Upper lobe of left lung (tissue), 6 donors: ENCODE data around the gene PRDM4. TPM values are rescaled to one million over a fixed set of nuclear protein-coding genes. Genes with fewer than 3 reads are reported as not detected.
A peak's percentile ranks its signal among the peaks of the same experiment; 100 is the strongest.

Experiments
- ATAC-seq, 2 donors: fragments of 200-7000 bp; cut with Tn5 transposase; one replicate each; pipeline ENCODE4 v1.9.1; 2022; ENCODE audit warnings: mild to moderate bottlenecking in 2 of 2, moderate library complexity in 2 of 2; ENCODE audit not compliant: low FRiP score in 2 of 2
- DNase-seq, 2 donors: peaks; one replicate each; pipeline ENCODE4 v3.0.0-alpha.2; 2019 to 2020
- H3K27ac ChIP-seq, 4 donors: fragments of 200-600 bp; sonication (generic); one replicate each; pipeline ENCODE4 v1.5.1; 2016 to 2019
- H3K27me3 ChIP-seq, 4 donors: fragments of 200-600 bp; sonication (generic); one replicate each; pipeline ENCODE4 v1.5.1; 2017 to 2019
- H3K36me3 ChIP-seq, 4 donors: fragments of 200-600 bp; sonication (generic); one replicate each; pipeline ENCODE4 v1.5.1; 2016 to 2019
- H3K4me1 ChIP-seq, 4 donors: fragments of 200-600 bp; sonication (generic); one replicate each; pipeline ENCODE4 v1.5.1; 2018 to 2019
- H3K4me3 ChIP-seq, 4 donors: fragments of 200-600 bp; sonication (generic); one replicate each; pipeline ENCODE4 v1.5.1; 2017 to 2019; ENCODE audit warnings: mild to moderate bottlenecking in 2 of 4, moderate library complexity in 1 of 4
- H3K9me3 ChIP-seq, 4 donors: fragments of 200-600 bp; sonication (generic); one replicate each; pipeline ENCODE4 v1.5.1; 2018 to 2019
- EP300 ChIP-seq, 4 donors: sonication (generic); formaldehyde crosslinking; IDR thresholded peaks; one replicate each; pipeline ENCODE4 v1.5.1; 2017; ENCODE audit warnings: antibody characterized with exemption in 4 of 4, control low read depth in 2 of 4
- POLR2A ChIP-seq, 4 donors: fragments of 450-650 bp; IDR thresholded peaks; one replicate each; pipeline ENCODE4 v1.5.1; 2016 to 2017; ENCODE audit warnings: antibody characterized with exemption in 4 of 4, mild to moderate bottlenecking in 2 of 4
- POLR2AphosphoS5 ChIP-seq, 2 donors: sonication (generic); formaldehyde crosslinking; IDR thresholded peaks; one replicate each; pipeline ENCODE4 v1.5.1; 2017; ENCODE audit warnings: antibody characterized with exemption in 2 of 2
- WGBS, 2 donors: methylation state at CpG; one replicate each; pipeline ENCODE4 v1.1.5; 2017 to 2018; 5-methylcytosine and 5-hydroxymethylcytosine counted together
- total RNA-seq, 6 donors: library from RNA; depleted of rRNA in 4 of 6; stranded (reverse); fragments of >200 nt in 4 of 6; gene quantifications; one replicate each; pipeline versions ENCODE4 v1.1.0 to v1.2.1, GENCODE V29; 2016 to 2021
- TF ChIP-seq, protein P1 (sequence below), 6 experiments: fragments of 450-650 bp in 4 of 6; fragments of 200-600 bp in 2 of 6; sonication (generic) in 2 of 6; IDR thresholded peaks; one replicate each; pipeline ENCODE4 v1.5.1; 2016 to 2019; ENCODE audit warnings: antibody characterized with exemption in 6 of 6
- donor health status: DM: no; HTN: no; CAD: no; lungs with moderate emphysema.
- donor health status: DM: no; HTN: yes; CAD: no; lungs with severe emphysema.

The PRDM4 gene, protein sequence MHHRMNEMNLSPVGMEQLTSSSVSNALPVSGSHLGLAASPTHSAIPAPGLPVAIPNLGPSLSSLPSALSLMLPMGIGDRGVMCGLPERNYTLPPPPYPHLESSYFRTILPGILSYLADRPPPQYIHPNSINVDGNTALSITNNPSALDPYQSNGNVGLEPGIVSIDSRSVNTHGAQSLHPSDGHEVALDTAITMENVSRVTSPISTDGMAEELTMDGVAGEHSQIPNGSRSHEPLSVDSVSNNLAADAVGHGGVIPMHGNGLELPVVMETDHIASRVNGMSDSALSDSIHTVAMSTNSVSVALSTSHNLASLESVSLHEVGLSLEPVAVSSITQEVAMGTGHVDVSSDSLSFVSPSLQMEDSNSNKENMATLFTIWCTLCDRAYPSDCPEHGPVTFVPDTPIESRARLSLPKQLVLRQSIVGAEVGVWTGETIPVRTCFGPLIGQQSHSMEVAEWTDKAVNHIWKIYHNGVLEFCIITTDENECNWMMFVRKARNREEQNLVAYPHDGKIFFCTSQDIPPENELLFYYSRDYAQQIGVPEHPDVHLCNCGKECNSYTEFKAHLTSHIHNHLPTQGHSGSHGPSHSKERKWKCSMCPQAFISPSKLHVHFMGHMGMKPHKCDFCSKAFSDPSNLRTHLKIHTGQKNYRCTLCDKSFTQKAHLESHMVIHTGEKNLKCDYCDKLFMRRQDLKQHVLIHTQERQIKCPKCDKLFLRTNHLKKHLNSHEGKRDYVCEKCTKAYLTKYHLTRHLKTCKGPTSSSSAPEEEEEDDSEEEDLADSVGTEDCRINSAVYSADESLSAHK
- 10 to 100 TPM; 23.5 to 40.2 (median 31.1) TPM for total RNA-seq

DNA sequence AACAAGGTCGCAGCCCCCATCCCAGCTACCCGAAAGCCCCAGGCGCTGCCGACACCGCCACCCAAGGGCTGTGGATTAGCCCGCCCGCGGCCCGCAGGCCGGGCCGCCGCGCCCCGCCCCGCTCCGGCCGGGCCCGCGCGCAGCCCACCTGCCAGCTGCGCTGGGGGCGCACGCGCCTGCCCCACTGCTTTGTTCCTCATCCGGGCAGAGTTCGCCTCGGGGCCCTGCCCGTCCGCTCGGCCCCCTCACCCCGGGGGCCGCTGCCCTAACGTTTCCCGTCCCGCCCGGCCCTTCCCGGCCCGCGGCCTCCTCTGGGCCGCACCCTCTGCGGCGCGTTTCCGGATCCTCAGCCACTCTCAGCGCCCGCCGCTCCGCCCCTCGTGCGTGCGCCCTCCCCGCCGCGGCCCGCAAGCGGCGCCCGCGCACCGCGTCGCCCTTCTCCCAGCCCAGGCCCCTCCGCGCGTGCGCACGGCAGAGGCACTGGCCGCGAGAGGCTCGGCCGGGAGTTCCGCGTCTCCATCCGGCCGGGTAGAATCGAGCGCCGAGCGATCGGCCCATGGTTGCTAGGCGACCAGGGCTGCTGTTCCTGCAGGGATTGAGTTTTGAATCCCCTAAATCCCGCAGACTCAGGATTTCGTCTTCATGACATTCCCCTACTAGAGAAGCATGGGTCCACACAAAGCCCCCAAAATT lies at the start of gene PRDM4:
Gene PRDM4 (minus strand): TSS at position 329 of the 693 bp plus-strand sequence. CDS start 622 bp downstream, outside the sequence.
- ATAC-seq (peak; percentile 96 to 99), DNase-seq (peak; percentile 96 to 99)
- Histone ChIP-seq H3K27ac (peak within 1 kb of the TSS; percentile 78 to 82 (median 80)), H3K27me3 (no peaks in the 10 kb centered on the region), H3K4me3 (peak within 1 kb of the TSS; percentile 74 to 87 (median 80)), H3K4me1 (peaks cover 24 to 37% (median 25%) of the 10 kb centered on the region in 4 donors), H3K9me3 (no peaks in the 10 kb centered on the region), H3K36me3 (peaks cover 8 to 19% (median 11%) of the 10 kb centered on the region in 4 donors)
- TF ChIP-seq POLR2AphosphoS5 (IDR thresholded peaks at IDR 0.05): peak; percentile 75 to 90
- peak in 3 of 4 donors; percentile 66 to 94 (median 83) for TF ChIP-seq POLR2A (IDR thresholded peaks at IDR 0.05)
- TF ChIP-seq, protein P1, sequence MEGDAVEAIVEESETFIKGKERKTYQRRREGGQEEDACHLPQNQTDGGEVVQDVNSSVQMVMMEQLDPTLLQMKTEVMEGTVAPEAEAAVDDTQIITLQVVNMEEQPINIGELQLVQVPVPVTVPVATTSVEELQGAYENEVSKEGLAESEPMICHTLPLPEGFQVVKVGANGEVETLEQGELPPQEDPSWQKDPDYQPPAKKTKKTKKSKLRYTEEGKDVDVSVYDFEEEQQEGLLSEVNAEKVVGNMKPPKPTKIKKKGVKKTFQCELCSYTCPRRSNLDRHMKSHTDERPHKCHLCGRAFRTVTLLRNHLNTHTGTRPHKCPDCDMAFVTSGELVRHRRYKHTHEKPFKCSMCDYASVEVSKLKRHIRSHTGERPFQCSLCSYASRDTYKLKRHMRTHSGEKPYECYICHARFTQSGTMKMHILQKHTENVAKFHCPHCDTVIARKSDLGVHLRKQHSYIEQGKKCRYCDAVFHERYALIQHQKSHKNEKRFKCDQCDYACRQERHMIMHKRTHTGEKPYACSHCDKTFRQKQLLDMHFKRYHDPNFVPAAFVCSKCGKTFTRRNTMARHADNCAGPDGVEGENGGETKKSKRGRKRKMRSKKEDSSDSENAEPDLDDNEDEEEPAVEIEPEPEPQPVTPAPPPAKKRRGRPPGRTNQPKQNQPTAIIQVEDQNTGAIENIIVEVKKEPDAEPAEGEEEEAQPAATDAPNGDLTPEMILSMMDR (IDR thresholded peaks at IDR 0.05): peak in 5 of 6 experiments; percentile 66 to 93 (median 75)
- no peak for TF ChIP-seq EP300 (IDR thresholded peaks at IDR 0.05)
- WGBS, 2 donors: 0% methylated on average over 14 of the region's 83 CpGs; no CpG with 5 or more reads in 1 of the 2 donors

DNA sequence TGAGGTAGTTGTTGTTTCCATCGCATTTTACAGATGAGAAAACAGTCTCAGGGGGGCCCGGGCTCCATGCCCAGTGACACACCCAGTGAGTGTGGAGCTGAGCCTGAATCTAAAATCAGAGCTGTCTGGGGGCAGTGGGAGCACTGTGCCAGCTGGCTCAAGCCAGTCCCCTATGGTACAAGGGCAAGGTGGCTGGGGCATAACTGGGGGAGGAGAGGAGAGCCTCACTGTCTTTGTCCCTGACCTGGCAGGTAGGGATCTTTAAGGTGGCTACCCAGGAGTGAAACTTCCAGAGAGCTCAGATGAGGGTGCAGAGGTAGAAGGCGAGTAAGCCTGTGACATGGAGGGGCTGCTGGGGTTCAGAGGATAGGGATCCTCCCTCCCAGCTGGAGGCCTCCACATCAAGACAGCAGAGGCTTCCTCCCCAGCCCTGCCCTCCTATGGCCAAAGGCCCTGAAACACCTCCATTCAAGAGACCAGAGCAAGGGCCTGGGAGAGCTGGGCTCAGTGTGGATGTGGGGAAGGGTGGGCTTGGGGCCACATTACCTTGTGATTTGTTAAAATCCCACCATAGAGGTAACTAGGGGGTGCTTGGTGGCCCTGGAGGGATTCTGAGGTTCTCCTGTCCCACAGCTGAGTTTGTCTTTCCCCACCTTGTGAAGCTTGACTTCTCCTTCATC lies 46.7 kb upstream of the PRDM4 start:
- DNase-seq: no peak
- H3K4me3 ChIP-seq: no peak overlapping the region
- TF ChIP-seq EP300 (IDR thresholded peaks at IDR 0.05): no peak
- TF ChIP-seq, protein P1 (IDR thresholded peaks at IDR 0.05): no peak
- no peak for TF ChIP-seq POLR2A (IDR thresholded peaks at IDR 0.05)
- no peak for TF ChIP-seq POLR2AphosphoS5 (IDR thresholded peaks at IDR 0.05)
- peak in 1 of 2 donors; percentile 46 for ATAC-seq
- WGBS, 2 donors: 25 to 87% methylated on average over 2 to 3 of the region's 3 CpGs
- no peaks in the 10 kb centered on the region for H3K36me3 ChIP-seq
- no peaks in the 10 kb centered on the region for H3K27me3 ChIP-seq
- H3K27ac ChIP-seq: no peak overlapping the region
- no peaks in the 10 kb centered on the region for H3K9me3 ChIP-seq
- no peaks in the 10 kb centered on the region for H3K4me1 ChIP-seq

DNA sequence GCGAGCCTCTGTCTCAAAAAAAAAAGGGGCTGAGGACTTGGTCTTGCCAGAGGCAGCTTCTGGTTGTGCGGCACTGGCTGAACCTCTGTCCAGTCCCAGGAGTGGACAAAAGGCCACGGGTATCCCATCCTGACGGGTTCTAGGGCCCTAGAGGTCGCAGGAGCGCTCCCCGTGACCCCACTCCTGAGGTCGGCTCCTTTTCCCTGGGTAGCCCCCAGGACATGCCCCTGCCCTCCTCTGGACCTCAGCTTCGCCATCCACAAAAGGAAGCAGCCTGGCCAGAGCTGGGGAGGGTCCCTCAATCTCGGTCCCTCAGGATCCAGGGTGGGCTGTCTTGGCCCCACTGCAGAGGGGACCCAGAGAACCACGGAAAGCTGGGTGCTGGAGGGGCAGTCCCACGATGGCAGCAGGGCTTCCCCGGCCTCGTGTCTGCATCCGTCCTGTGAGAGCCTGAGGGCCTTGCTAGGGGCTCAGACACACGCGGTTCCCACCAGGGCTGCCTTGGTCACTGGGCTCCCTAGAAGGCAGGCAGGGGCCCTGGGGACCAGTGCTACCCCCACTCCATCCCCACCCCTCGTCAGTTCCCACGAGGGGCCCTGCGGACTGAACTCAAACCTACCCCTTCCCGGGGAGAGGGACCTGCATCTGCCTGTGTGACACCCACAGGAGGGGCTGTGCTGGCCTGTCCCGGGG lies 44.7 kb upstream of the PRDM4 start:
- no peaks in the 10 kb centered on the region for H3K4me1 ChIP-seq
- no peaks in the 10 kb centered on the region for H3K36me3 ChIP-seq
- DNase-seq (peak in 1 of 2 donors; percentile 49), ATAC-seq (no peak)
- TF ChIP-seq EP300 (IDR thresholded peaks at IDR 0.05) (no peak), POLR2A (IDR thresholded peaks at IDR 0.05) (no peak), POLR2AphosphoS5 (IDR thresholded peaks at IDR 0.05) (no peak)
- TF ChIP-seq, protein P1 (IDR thresholded peaks at IDR 0.05): no peak
- H3K27ac ChIP-seq: no peak overlapping the region
- 78 to 89% methylated on average over 9 to 19 of the region's 22 CpGs for WGBS, 2 donors
- H3K4me3 ChIP-seq: no peak overlapping the region
- H3K9me3 ChIP-seq: no peaks in the 10 kb centered on the region
- no peaks in the 10 kb centered on the region for H3K27me3 ChIP-seq

DNA sequence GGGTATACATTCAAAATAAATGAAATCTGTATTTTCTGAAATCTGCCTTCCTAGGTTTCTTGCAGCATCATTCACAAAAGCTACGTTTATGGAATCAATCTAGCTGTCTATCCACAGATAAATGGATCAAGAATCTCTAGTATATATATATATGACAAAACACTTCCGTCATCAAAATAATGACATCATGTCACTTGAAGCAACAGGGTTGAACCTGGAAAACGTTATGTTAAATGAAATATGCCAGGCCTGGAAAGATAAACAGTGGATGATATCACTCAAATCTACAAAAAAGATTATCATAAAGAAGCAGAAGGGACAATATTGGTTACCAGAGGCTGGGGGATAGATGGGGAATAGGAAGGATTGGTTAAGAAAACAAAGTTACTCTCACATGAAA lies 42.2 kb upstream of the PRDM4 start:
- Histone ChIP-seq H3K4me1 (no peaks in the 10 kb centered on the region), H3K27ac (no peak overlapping the region), H3K36me3 (no peaks in the 10 kb centered on the region), H3K4me3 (no peak overlapping the region), H3K9me3 (no peaks in the 10 kb centered on the region), H3K27me3 (no peaks in the 10 kb centered on the region)
- 18 to 54% methylated on average over 3 of the region's 3 CpGs for WGBS, 2 donors
- ATAC-seq (no peak), DNase-seq (no peak)
- TF ChIP-seq POLR2AphosphoS5 (IDR thresholded peaks at IDR 0.05) (no peak), EP300 (IDR thresholded peaks at IDR 0.05) (no peak), POLR2A (IDR thresholded peaks at IDR 0.05) (no peak)
- TF ChIP-seq, protein P1 (IDR thresholded peaks at IDR 0.05): no peak
